Upper lobe of left lung (tissue), 6 donors: Measurements from ENCODE around the gene ZSCAN25. TPM values are rescaled to one million over a fixed set of nuclear protein-coding genes. Genes with fewer than 3 reads are reported as not detected.

Experiments used
- ATAC-seq, 2 donors: fragments of 200-7000 bp; cut with Tn5 transposase; one replicate each; pipeline ENCODE4 v1.9.1; 2022; ENCODE audit warnings: mild to moderate bottlenecking in 2 of 2, moderate library complexity in 2 of 2; ENCODE audit not compliant: low FRiP score in 2 of 2
- DNase-seq, 2 donors: peaks; one replicate each; pipeline ENCODE4 v3.0.0-alpha.2; 2019 to 2020
- H3K27ac ChIP-seq, 4 donors: fragments of 200-600 bp; sonication (generic); one replicate each; pipeline ENCODE4 v1.5.1; 2016 to 2019
- H3K27me3 ChIP-seq, 4 donors: fragments of 200-600 bp; sonication (generic); one replicate each; pipeline ENCODE4 v1.5.1; 2017 to 2019
- H3K36me3 ChIP-seq, 4 donors: fragments of 200-600 bp; sonication (generic); one replicate each; pipeline ENCODE4 v1.5.1; 2016 to 2019
- H3K4me1 ChIP-seq, 4 donors: fragments of 200-600 bp; sonication (generic); one replicate each; pipeline ENCODE4 v1.5.1; 2018 to 2019
- H3K4me3 ChIP-seq, 4 donors: fragments of 200-600 bp; sonication (generic); one replicate each; pipeline ENCODE4 v1.5.1; 2017 to 2019; ENCODE audit warnings: mild to moderate bottlenecking in 2 of 4, moderate library complexity in 1 of 4
- H3K9me3 ChIP-seq, 4 donors: fragments of 200-600 bp; sonication (generic); one replicate each; pipeline ENCODE4 v1.5.1; 2018 to 2019
- EP300 ChIP-seq, 4 donors: sonication (generic); formaldehyde crosslinking; IDR thresholded peaks; one replicate each; pipeline ENCODE4 v1.5.1; 2017; ENCODE audit warnings: antibody characterized with exemption in 4 of 4, control low read depth in 2 of 4
- POLR2A ChIP-seq, 4 donors: fragments of 450-650 bp; IDR thresholded peaks; one replicate each; pipeline ENCODE4 v1.5.1; 2016 to 2017; ENCODE audit warnings: antibody characterized with exemption in 4 of 4, mild to moderate bottlenecking in 2 of 4
- POLR2AphosphoS5 ChIP-seq, 2 donors: sonication (generic); formaldehyde crosslinking; IDR thresholded peaks; one replicate each; pipeline ENCODE4 v1.5.1; 2017; ENCODE audit warnings: antibody characterized with exemption in 2 of 2
- WGBS, 2 donors: methylation state at CpG; one replicate each; pipeline ENCODE4 v1.1.5; 2017 to 2018; 5-methylcytosine and 5-hydroxymethylcytosine counted together
- total RNA-seq, 6 donors: library from RNA; depleted of rRNA in 4 of 6; stranded (reverse); fragments of >200 nt in 4 of 6; gene quantifications; one replicate each; pipeline versions ENCODE4 v1.1.0 to v1.2.1, GENCODE V29; 2016 to 2021
- TF ChIP-seq, protein P1 (sequence below), 6 experiments: fragments of 450-650 bp in 4 of 6; fragments of 200-600 bp in 2 of 6; sonication (generic) in 2 of 6; IDR thresholded peaks; one replicate each; pipeline ENCODE4 v1.5.1; 2016 to 2019; ENCODE audit warnings: antibody characterized with exemption in 6 of 6
- donor health status: DM: no; HTN: no; CAD: no; lungs with moderate emphysema.
- donor health status: DM: no; HTN: yes; CAD: no; lungs with severe emphysema.

Gene ZSCAN25
- total RNA-seq, 6 donors from 2014 or later: 16.4 to 54.5 (median 18.2) TPM

- peaks cover 0 to 5% (median 3%) of the 10 kb centered on the region in 4 donors for H3K36me3 ChIP-seq
- DNase-seq (no peak), ATAC-seq (no peak)
- no peak overlapping the region for H3K4me3 ChIP-seq
- no peaks in the 10 kb centered on the region for H3K9me3 ChIP-seq
- no peaks in the 10 kb centered on the region for H3K4me1 ChIP-seq
- H3K27me3 ChIP-seq: no peaks in the 10 kb centered on the region
- no peak for TF ChIP-seq POLR2A (IDR thresholded peaks at IDR 0.05)
- no peak for TF ChIP-seq EP300 (IDR thresholded peaks at IDR 0.05)
- TF ChIP-seq, protein P1, sequence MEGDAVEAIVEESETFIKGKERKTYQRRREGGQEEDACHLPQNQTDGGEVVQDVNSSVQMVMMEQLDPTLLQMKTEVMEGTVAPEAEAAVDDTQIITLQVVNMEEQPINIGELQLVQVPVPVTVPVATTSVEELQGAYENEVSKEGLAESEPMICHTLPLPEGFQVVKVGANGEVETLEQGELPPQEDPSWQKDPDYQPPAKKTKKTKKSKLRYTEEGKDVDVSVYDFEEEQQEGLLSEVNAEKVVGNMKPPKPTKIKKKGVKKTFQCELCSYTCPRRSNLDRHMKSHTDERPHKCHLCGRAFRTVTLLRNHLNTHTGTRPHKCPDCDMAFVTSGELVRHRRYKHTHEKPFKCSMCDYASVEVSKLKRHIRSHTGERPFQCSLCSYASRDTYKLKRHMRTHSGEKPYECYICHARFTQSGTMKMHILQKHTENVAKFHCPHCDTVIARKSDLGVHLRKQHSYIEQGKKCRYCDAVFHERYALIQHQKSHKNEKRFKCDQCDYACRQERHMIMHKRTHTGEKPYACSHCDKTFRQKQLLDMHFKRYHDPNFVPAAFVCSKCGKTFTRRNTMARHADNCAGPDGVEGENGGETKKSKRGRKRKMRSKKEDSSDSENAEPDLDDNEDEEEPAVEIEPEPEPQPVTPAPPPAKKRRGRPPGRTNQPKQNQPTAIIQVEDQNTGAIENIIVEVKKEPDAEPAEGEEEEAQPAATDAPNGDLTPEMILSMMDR (IDR thresholded peaks at IDR 0.05): no peak
- TF ChIP-seq POLR2AphosphoS5 (IDR thresholded peaks at IDR 0.05): no peak
- H3K27ac ChIP-seq: no peak overlapping the region
Measured at GRCh38 chr7:99639267-99639666, 22.5 kb downstream of the ZSCAN25 start.

GRCh38 chr7:99642027-99642426 is 25.3 kb downstream of the ZSCAN25 start:
- Histone ChIP-seq H3K27me3 (no peaks in the 10 kb centered on the region), H3K4me3 (no peak overlapping the region), H3K4me1 (no peaks in the 10 kb centered on the region), H3K9me3 (no peaks in the 10 kb centered on the region), H3K27ac (no peak overlapping the region), H3K36me3 (peaks cover 0 to 8% (median 0%) of the 10 kb centered on the region in 4 donors)
- DNase-seq (no peak), ATAC-seq (no peak)
- no peak for TF ChIP-seq POLR2A (IDR thresholded peaks at IDR 0.05)
- TF ChIP-seq, protein P1 (IDR thresholded peaks at IDR 0.05): no peak
- 68 to 94% methylated on average over 1 of the region's 1 CpG for WGBS, 2 donors

DNA sequence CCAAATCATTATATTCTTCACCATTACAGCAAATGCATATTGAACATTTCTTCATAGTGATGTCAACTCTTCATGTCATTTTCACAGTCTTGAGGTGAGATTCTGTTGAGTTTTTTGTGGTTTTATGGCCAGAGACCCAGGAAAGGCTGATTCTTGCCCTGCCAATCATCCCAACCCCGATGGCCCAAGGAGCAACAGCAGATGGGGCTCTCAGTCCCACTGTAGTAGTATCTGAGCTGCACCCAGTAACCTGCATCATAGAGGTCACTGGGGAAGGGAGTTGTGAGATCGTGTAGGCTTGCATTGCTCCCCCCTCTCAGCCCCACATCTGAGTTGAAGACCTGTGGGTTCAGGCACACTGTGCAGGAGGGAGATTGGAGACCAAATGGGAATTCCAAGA is 26.7 kb downstream of the ZSCAN25 start:
- H3K4me1 ChIP-seq: no peaks in the 10 kb centered on the region
- H3K27ac ChIP-seq: no peak overlapping the region
- H3K4me3 ChIP-seq: no peak overlapping the region
- DNase-seq (no peak), ATAC-seq (no peak)
- WGBS, 2 donors: 67 to 86% methylated on average over 2 of the region's 2 CpGs
- peaks cover 0 to 13% (median 0%) of the 10 kb centered on the region in 4 donors for H3K36me3 ChIP-seq
- H3K27me3 ChIP-seq: no peaks in the 10 kb centered on the region
- no peaks in the 10 kb centered on the region for H3K9me3 ChIP-seq
- TF ChIP-seq, protein P1 (IDR thresholded peaks at IDR 0.05): no peak
- TF ChIP-seq EP300 (IDR thresholded peaks at IDR 0.05) (no peak), POLR2A (IDR thresholded peaks at IDR 0.05) (no peak), POLR2AphosphoS5 (IDR thresholded peaks at IDR 0.05) (no peak)

DNA sequence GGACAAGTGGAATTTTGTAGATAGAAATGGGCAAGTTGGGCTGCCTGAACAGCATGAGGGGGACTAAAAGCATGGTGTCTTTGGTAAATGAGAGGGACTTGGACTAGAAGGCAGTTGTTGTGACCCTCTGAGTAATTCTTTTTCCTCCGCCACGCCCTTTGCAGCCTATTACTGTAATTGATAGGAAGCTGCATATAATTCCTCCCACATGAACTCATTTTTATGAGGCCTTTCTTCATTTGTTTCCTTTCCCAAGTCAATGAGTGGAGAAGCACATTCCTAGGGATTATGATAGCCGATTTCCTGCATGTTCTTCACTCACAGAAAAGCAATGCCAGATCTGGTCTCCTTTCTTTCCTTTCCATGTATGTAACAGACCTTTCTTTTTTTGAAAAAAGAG is 27.7 kb downstream of the ZSCAN25 start:
- no peak for TF ChIP-seq EP300 (IDR thresholded peaks at IDR 0.05)
- no peak for TF ChIP-seq POLR2A (IDR thresholded peaks at IDR 0.05)
- TF ChIP-seq, protein P1 (IDR thresholded peaks at IDR 0.05): no peak
- no peak for TF ChIP-seq POLR2AphosphoS5 (IDR thresholded peaks at IDR 0.05)
- Histone ChIP-seq H3K4me1 (no peaks in the 10 kb centered on the region), H3K36me3 (peaks cover 0 to 13% (median 0%) of the 10 kb centered on the region in 4 donors), H3K27ac (no peak overlapping the region), H3K4me3 (no peak overlapping the region), H3K9me3 (no peaks in the 10 kb centered on the region), H3K27me3 (no peaks in the 10 kb centered on the region)
- 96% methylated on average over 3 of the region's 3 CpGs for WGBS, 2 donors
- no peak for ATAC-seq
- DNase-seq: no peak

DNA sequence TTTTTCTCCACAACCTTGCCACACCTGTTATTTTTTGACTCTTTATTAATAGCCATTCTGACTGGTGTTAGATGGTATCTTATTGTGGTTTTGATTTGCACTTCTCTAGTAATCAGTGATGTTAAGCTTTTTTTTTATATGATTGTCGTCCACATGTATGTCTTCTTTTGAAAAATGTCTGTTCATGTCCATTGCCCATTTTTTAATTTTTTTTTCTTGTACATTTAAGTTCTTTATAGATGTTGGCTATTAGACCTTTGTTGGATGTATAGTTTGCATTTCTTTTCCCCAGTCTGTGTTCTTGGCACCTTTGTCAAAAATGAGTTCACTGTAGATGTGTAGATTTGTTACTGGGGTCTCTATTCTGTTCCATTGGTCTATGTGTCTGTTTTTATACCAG is 28.8 kb downstream of the ZSCAN25 start:
- WGBS, 2 donors: 95 to 100% methylated on average over 1 of the region's 1 CpG
- no peak for ATAC-seq
- no peaks in the 10 kb centered on the region for H3K9me3 ChIP-seq
- no peak for DNase-seq
- TF ChIP-seq, protein P1 (IDR thresholded peaks at IDR 0.05): no peak
- TF ChIP-seq POLR2A (IDR thresholded peaks at IDR 0.05): no peak
- no peak for TF ChIP-seq POLR2AphosphoS5 (IDR thresholded peaks at IDR 0.05)
- no peak for TF ChIP-seq EP300 (IDR thresholded peaks at IDR 0.05)
- no peaks in the 10 kb centered on the region for H3K4me1 ChIP-seq
- no peak overlapping the region for H3K27ac ChIP-seq
- no peaks in the 10 kb centered on the region for H3K27me3 ChIP-seq
- no peak overlapping the region for H3K4me3 ChIP-seq
- peaks cover 0 to 13% (median 0%) of the 10 kb centered on the region in 4 donors for H3K36me3 ChIP-seq
